Fibroblast of mammary gland (primary cell): ENCODE data around the gene SESN3.
"Not testable (repeated sequence)": the region's sequence is repeated elsewhere in the genome, so short reads cannot be mapped to it uniquely, and the experiment has no call there.

Source experiments
- DNase-seq: peaks from one replicate; pipeline ENCODE4 v3.0.0-alpha.2; 2010; ENCODE audit warnings: low read depth
- H3K4me3 ChIP-seq: 2 replicates; pipeline ENCODE4 v1.5.1; 2011; ENCODE audit warnings: low read depth, mild to moderate bottlenecking, low read length, moderate library complexity; ENCODE audit not compliant: control insufficient read depth
- CTCF ChIP-seq: conservative IDR thresholded peaks from 2 replicates; pipeline ENCODE4 v1.5.1; 2011; ENCODE audit warnings: low read depth, low read length, inconsistent platforms; ENCODE audit not compliant: control insufficient read depth, insufficient read depth

The SESN3 gene

DNA sequence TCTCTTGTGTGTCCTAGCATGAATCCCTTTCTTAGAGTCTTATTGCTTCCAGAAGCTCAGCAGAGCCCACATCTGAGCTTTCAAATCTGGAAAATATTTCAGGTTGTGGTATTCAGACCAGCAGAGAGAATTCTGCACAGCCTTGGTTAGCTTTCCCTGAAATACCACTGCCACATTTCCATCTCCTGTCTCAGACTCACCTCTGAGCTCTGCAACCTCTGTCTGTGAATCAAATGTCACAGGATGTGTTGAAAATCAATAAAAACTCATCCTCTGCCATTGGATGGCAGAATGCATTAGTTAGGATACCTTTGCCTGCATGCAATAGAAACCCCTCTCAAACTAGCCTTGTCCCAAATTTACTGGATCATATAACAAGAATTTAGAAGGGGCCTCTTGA, 93.7 kb downstream of the SESN3 start:
- DNase-seq = no peak
- TF ChIP-seq CTCF = no peak
- no peak overlapping the region for H3K4me3 ChIP-seq

DNA sequence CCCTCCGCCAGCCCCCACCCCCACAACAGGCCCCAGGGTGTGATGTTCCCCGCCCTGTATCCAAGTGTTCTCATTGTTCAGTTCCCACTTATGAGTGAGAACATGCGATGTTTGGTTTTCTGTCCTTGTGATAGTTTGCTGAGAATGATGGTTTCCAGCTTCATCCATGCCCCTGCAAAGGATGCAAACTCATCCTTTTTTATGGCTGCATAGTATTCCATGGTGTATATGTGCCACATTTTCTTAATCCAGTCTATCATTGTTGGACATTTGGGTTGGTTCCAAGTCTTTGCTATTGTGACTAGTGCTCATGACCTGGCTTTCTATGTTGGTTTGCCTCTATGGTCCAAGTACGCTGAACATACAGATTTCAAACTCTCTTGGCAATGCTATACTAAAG, 94.3 kb downstream of the SESN3 start:
- H3K4me3 ChIP-seq, DNase-seq: not testable (repeated sequence)

- TF ChIP-seq CTCF = no peak
- no peak for DNase-seq
- no peak overlapping the region for H3K4me3 ChIP-seq
Measured at GRCh38 chr11:95135880-95136279, 95.1 kb downstream of the SESN3 start.

DNA sequence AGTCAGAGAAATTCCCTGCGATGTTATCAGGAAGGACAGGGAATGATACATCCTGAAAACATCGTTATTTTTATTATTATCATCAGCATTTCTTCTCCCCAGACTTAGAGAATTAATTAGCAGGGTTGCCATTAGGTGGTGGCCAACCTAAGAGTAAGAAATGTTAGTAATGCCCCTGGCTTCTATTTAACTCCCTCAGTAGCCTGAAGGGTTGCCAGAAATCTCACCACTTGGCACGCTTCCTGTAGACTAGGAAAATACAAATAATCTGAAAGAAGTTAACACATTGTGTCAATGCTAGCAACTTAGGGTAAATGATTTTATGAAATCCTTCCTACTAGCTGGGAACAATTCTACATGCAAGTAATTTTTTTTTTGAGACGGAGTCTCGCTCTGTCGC, 95.8 kb downstream of the SESN3 start:
- no peak for TF ChIP-seq CTCF
- H3K4me3 ChIP-seq = no peak overlapping the region
- DNase-seq = peak; percentile 27

DNA sequence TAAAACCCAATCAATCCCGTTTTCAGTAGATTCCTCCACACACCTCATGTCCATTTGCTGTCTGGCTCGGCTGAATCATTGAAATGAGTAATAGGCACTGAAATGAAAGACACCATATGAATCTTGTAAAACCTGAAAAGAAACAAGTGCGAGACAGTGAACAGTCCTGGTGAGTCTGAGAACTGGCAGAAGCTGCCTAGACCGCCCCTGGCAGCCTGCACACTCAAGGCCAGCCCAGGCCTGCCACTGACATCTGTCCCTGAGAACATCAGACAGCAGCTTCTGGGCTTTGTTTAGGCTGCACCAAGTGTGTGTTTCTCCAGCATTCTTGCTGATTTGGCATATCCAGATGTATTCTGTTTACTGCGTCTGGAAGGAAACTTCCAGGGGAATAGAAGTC, 96.5 kb downstream of the SESN3 start:
- DNase-seq = peak; percentile 81
- TF ChIP-seq CTCF = no peak
- H3K4me3 ChIP-seq = no peak overlapping the region

- DNase-seq = no peak
- no peak overlapping the region for H3K4me3 ChIP-seq
- TF ChIP-seq CTCF = no peak
Measured at GRCh38 chr11:95132956-95133355, 98.0 kb downstream of the SESN3 start.

- no peak for TF ChIP-seq CTCF
- H3K4me3 ChIP-seq = no peak overlapping the region
- no peak for DNase-seq
Measured at GRCh38 chr11:95128602-95129001, 102.4 kb downstream of the SESN3 start.
